Transverse colon (tissue), 4 donors: ENCODE results near the gene KANTR. TPM values are rescaled to one million over a fixed set of nuclear protein-coding genes. Genes with fewer than 3 reads are reported as not detected.

Source experiments
- DNase-seq: peaks from one replicate; pipeline ENCODE4 v3.0.0-alpha.2; 2019
- H3K27ac ChIP-seq, 4 donors: fragments of 200-600 bp; sonication (generic); 2 replicates each; pipeline ENCODE4 v1.5.1; 2016 to 2018; ENCODE audit warnings: inconsistent platforms in 4 of 4
- H3K27me3 ChIP-seq: fragments of 200-600 bp; sonication (generic); 2 replicates; pipeline ENCODE4 v1.5.1; 2017; ENCODE audit warnings: inconsistent platforms
- H3K36me3 ChIP-seq, 4 donors: fragments of 200-600 bp; sonication (generic); 2 replicates each; pipeline ENCODE4 v1.5.1; 2017 to 2019; ENCODE audit warnings: inconsistent platforms in 4 of 4
- H3K4me1 ChIP-seq, 4 donors: fragments of 200-600 bp; sonication (generic); 2 replicates each; pipeline ENCODE4 v1.5.1; 2017 to 2020; ENCODE audit warnings: inconsistent platforms in 4 of 4
- H3K4me3 ChIP-seq, 4 donors: fragments of 200-600 bp; sonication (generic); 1 replicate in 1 of 4; 2 replicates in 3 of 4; pipeline versions ENCODE4 v1.5.1 to v1.6.1; 2017 to 2019; ENCODE audit warnings: inconsistent platforms in 4 of 4
- H3K9me3 ChIP-seq, 2 donors: fragments of 200-600 bp; sonication (generic); 2 replicates each; pipeline ENCODE4 v1.5.1; 2017 to 2019; ENCODE audit warnings: inconsistent platforms in 2 of 2
- EP300 ChIP-seq: sonication (generic); formaldehyde crosslinking; IDR thresholded peaks from one replicate; pipeline ENCODE4 v1.6.1; 2017; ENCODE audit warnings: antibody characterized with exemption, low read depth
- POLR2A ChIP-seq: fragments of 450-650 bp; IDR thresholded peaks from one replicate; pipeline ENCODE4 v1.6.1; 2016; ENCODE audit warnings: antibody characterized with exemption, mild to moderate bottlenecking, moderate library complexity
- POLR2AphosphoS5 ChIP-seq, 3 donors: sonication (generic); formaldehyde crosslinking; IDR thresholded peaks; one replicate each; pipeline ENCODE4 v1.6.1; 2016; ENCODE audit warnings: antibody characterized with exemption in 3 of 3
- WGBS, 2 donors: methylation state at CpG; one replicate each; pipeline ENCODE4 v1.1.5; 2018; ENCODE audit warnings: low coverage in 1 of 2; 5-methylcytosine and 5-hydroxymethylcytosine counted together
- in situ Hi-C, 4 donors: fragments of 200-750 bp; cut with MboI; loops; one replicate each; pipeline versions ENCODE4 v1.15.0 to v1.15.1; 2017; ENCODE audit warnings: low sequenced_read_pairs in 3 of 4, low pct_ligation_motif_present in 1 of 4, low pct_unique_long_range_greater_than_20kb in 1 of 4
- intact Hi-C: fragments of 100-400 bp; cut with DNase I; formaldehyde crosslinking; loops from one replicate; pipeline ENCODE4 v1.15.1; 2023; ENCODE audit warnings: low total_unique reads
- total RNA-seq, 4 donors: library from RNA; depleted of rRNA; stranded (reverse); fragments of >200 nt; gene quantifications; one replicate each; pipeline ENCODE4 v1.1.0, GENCODE V29; 2016
- TF ChIP-seq, protein P1 (sequence below), 5 experiments: fragments of 200-600 bp in 3 of 5; fragments of 450-650 bp in 2 of 5; sonication (generic) in 3 of 5; IDR thresholded peaks; 1 replicate in 2 of 5; 2 replicates in 3 of 5; pipeline ENCODE4 v1.5.1; 2016 to 2017; ENCODE audit warnings: antibody characterized with exemption in 5 of 5, inconsistent platforms in 3 of 5, mild to moderate bottlenecking in 2 of 5, moderate library complexity in 1 of 5

The KANTR gene
- total RNA-seq, 4 donors from 2014 or later: 13.4 to 141 (median 17.9) TPM

DNA sequence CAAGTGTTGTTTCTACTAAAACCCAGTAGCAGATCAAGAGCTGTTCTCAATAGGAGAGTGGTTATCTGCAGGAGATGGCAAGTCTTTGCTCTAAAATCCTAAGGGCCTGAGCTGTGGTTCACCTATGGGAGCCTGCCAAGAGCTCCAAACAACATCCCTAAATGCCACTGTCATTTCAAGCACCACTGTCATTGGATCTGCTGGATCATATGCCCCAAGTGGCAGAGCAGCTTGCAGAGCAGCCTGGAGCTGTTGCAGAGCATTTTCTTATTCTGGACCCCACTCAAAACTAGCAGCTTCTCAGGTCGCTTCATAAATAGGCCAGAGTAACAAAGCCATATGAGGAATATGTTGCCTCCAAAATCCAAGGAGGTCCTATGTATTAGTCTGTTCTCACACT is 59.6 kb downstream of the KANTR start:
- 80% methylated on average over 1 of the region's 1 CpG; no CpG with 5 or more reads in 1 of the 2 donors for WGBS, 2 donors
- H3K9me3 ChIP-seq: no peaks in the 10 kb centered on the region
- no peak overlapping the region for H3K27ac ChIP-seq
- DNase-seq: no peak
- intact Hi-C loops: no loop called here
- no peaks in the 10 kb centered on the region for H3K27me3 ChIP-seq
- H3K36me3 ChIP-seq: no peaks in the 10 kb centered on the region
- TF ChIP-seq POLR2A (no peak), POLR2AphosphoS5 (IDR thresholded peaks at IDR 0.05) (no peak), EP300 (no peak)
- TF ChIP-seq, protein P1, sequence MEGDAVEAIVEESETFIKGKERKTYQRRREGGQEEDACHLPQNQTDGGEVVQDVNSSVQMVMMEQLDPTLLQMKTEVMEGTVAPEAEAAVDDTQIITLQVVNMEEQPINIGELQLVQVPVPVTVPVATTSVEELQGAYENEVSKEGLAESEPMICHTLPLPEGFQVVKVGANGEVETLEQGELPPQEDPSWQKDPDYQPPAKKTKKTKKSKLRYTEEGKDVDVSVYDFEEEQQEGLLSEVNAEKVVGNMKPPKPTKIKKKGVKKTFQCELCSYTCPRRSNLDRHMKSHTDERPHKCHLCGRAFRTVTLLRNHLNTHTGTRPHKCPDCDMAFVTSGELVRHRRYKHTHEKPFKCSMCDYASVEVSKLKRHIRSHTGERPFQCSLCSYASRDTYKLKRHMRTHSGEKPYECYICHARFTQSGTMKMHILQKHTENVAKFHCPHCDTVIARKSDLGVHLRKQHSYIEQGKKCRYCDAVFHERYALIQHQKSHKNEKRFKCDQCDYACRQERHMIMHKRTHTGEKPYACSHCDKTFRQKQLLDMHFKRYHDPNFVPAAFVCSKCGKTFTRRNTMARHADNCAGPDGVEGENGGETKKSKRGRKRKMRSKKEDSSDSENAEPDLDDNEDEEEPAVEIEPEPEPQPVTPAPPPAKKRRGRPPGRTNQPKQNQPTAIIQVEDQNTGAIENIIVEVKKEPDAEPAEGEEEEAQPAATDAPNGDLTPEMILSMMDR (IDR thresholded peaks at IDR 0.05): no peak
- in situ Hi-C loops: no loop called here
- no peak overlapping the region for H3K4me3 ChIP-seq
- H3K4me1 ChIP-seq: no peaks in the 10 kb centered on the region

DNA sequence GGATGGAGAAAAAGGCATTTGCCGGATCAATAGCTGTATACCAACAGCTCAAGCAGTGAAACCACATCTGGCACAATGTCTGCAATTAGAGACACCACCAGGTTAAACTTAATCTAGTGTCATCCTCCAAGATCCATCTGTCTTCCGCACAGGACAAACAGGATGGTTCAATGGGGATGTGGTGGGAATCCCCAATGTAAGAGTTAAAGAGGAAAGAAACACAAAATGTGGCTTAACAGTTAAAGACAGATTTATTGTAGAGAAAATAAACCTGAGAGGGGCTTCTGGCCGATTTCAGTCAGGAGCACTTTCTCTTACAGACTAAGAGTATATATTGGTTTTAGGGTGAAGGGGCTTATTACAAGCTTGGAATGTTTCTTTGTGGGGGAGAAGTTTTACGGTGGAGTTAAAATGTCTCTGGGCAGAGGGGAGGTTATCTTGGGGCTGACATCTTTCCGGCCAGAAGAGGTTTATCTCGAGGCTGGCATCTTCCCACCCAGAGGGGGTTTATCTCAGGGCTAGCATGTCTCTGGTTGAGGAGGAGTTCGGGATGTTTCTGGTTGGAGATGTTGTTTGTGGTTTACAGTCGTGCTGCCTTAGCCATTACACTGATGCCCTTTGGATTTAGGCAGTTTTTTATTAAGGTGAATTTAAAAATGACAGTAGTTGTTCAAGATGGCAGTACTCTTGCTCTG is 61.7 kb downstream of the KANTR start:
- no peak overlapping the region for H3K27ac ChIP-seq
- no peak for TF ChIP-seq POLR2A
- no peak for TF ChIP-seq POLR2AphosphoS5 (IDR thresholded peaks at IDR 0.05)
- TF ChIP-seq EP300: no peak
- TF ChIP-seq, protein P1 (IDR thresholded peaks at IDR 0.05): no peak
- H3K9me3 ChIP-seq: no peaks in the 10 kb centered on the region
- 84 to 100% methylated on average over 3 to 8 of the region's 8 CpGs for WGBS, 2 donors
- peaks cover 0 to under 1% (median 0%) of the 10 kb centered on the region in 4 donors for H3K4me1 ChIP-seq
- no peaks in the 10 kb centered on the region for H3K36me3 ChIP-seq
- intact Hi-C loops: no loop called here
- DNase-seq: no peak
- in situ Hi-C loops: no loop called here
- H3K27me3 ChIP-seq: no peaks in the 10 kb centered on the region
- no peak overlapping the region for H3K4me3 ChIP-seq

DNA sequence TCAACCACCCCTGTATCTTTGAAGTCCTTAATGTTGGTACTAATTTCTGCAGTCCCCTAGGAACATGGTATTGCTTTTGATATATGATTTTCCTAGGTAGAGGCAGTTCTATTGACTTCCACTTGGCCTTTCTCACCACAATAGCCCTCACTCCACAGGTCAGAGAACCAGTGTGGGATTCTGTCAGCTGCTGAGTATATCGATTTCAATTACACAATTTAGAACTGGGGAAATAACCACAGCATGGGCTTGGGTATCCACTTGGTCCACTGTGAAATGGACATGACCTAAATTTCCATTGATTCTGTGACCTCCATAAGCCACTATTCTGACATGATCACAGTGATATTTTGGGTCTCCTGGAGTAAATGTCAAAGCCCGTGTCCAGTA is 62.3 kb downstream of the KANTR start:
- WGBS, 2 donors: 91% methylated on average over 2 of the region's 2 CpGs; no CpG with 5 or more reads in 1 of the 2 donors
- TF ChIP-seq POLR2AphosphoS5 (IDR thresholded peaks at IDR 0.05) (no peak), EP300 (no peak), POLR2A (no peak)
- TF ChIP-seq, protein P1 (IDR thresholded peaks at IDR 0.05): no peak
- Histone ChIP-seq H3K27ac (no peak overlapping the region), H3K27me3 (no peaks in the 10 kb centered on the region), H3K4me1 (peaks cover 0 to 3% (median 0%) of the 10 kb centered on the region in 4 donors), H3K36me3 (no peaks in the 10 kb centered on the region), H3K9me3 (no peaks in the 10 kb centered on the region), H3K4me3 (no peak overlapping the region)
- no peak for DNase-seq
- intact Hi-C loops: no loop called here
- in situ Hi-C loops: no loop called here

DNA sequence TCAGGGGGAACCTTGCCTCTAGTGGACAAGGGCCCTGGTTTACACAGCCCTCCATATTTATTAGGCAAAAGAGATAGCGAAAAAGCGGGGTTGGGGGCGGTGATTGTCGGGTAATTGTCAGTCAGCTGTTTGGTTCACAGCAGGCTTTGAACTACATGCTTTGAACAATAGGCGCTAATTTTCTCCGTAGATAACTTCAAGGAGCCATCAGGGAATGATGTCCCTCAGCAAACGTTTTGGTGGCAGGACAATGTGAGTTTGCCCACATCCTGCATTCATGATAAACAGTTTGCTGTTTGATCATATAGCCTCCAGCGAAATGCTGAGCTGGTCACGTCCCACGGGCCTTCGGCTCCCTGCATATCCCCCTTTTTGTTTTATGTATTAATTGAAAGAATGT is 65.2 kb downstream of the KANTR start:
- no peak overlapping the region for H3K4me3 ChIP-seq
- intact Hi-C loops (no loop called here), in situ Hi-C loops (no loop called here)
- WGBS, 2 donors: 90 to 100% methylated on average over 4 to 11 of the region's 11 CpGs
- no peaks in the 10 kb centered on the region for H3K27me3 ChIP-seq
- no peak overlapping the region for H3K27ac ChIP-seq
- H3K36me3 ChIP-seq: no peaks in the 10 kb centered on the region
- TF ChIP-seq POLR2A (no peak), EP300 (no peak), POLR2AphosphoS5 (IDR thresholded peaks at IDR 0.05) (no peak)
- TF ChIP-seq, protein P1 (IDR thresholded peaks at IDR 0.05): no peak
- DNase-seq: no peak
- H3K4me1 ChIP-seq: peaks cover 0 to 3% (median 0%) of the 10 kb centered on the region in 4 donors
- no peaks in the 10 kb centered on the region for H3K9me3 ChIP-seq
